Activated naive CD4-positive, alpha-beta T cell treated with anti-CD3 and anti-CD28 coated beads, Interleukin-2, amount 50 U/mL, for 16 hours (primary cell): Measurements from ENCODE around the gene DLGAP1.
"Not testable (repeated sequence)": the region's sequence is repeated elsewhere in the genome, so short reads cannot be mapped to it uniquely, and the experiment has no call there.

Experiments
- DNase-seq: peaks from one replicate; pipeline ENCODE4 v3.0.0-alpha.2; 2020

Gene DLGAP1

DNA sequence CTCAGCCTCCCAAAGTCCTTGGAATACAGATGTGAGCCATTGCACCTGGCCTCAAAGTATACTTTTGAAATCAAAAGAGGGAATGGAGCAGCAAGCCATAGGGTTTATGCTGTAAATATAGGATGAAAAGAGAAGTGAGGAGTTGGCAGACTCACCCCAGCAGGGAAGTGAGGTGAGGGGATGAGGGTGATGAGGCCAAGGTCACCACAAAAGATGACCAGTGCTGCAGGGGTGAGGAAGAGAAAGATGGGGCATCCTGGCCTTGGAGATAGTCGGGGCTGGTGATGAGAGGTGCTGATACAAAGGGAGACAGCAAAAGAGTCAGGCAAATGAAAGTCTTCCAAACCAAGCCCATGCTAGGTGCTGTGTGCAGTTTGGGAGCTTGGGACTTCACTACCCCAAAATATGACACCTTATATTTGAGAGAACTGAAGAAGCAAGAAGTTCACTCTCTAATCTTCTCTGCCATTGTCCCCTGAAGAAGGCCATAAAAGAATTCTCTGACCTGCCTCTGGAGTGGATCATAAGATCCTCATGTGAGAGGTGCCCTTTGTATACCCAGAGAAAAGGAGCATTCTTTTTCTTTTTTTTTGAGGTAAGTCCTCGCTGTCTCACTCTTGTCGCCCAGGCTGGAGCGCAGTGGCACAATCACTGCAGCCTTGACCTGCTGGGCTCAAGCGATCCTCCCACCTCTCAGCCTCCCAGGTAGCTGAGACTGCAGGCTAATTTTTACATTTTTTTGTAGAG is 974.1 kb downstream of the DLGAP1 start:
- DNase-seq: no peak

DNA sequence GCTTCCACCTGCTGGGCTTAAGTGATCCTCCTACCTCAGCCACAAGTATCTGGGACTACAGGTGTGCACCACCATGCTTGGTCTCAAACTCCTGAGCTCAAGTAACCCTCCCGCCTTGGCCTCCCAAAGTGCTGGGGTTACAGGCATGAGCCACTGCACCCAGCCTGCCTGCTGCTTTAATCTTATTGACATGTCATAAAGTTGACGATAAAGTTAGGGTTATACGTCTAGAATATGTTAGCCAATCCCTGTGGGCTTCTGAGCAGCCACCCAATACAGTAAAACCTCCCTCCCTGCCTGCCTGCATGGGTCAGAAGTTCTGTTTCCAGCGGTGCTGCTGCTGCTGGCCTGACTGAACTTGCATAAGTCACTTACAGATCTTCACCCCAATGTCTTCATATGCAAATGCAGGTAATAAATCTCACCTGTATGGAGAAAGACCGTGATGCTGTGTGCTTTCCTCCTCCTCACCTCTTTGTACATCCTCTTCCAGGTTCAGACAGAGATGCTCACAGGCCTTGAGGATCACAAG is 975.1 kb downstream of the DLGAP1 start:
- DNase-seq: no peak

DNA sequence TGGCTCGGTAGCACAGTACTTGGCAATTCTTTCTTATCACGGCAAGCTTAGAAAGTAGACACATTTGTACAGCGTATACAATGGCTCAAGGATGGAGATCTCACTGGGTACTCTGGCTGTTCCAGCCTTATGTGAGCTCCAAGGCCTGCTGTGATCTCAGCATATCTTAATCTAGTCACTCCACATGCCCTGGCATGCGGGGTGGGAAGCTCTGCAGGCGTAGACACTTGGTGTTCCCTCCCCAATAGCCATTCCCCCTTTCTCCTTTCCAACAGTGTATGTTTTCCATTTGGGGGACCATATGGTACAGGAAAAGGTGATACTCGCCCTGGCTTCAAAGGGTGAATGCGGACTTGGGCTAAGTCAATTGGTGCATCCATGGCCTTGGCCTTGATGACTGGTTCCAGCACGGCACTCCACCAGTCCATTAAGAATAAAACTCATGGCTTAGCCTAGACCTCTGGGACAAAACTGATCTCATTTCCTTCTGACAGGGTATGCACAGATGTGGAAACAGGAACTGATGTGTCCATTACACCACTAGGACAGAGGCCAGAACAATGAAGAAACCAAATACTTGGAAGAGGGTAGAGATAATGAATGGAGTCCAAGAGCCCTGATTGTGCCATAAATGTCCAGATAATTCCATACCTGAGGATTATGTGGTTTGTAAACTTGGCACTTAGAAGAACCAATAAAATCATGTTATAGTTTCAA is 976.7 kb downstream of the DLGAP1 start:
- DNase-seq: no peak

DNA sequence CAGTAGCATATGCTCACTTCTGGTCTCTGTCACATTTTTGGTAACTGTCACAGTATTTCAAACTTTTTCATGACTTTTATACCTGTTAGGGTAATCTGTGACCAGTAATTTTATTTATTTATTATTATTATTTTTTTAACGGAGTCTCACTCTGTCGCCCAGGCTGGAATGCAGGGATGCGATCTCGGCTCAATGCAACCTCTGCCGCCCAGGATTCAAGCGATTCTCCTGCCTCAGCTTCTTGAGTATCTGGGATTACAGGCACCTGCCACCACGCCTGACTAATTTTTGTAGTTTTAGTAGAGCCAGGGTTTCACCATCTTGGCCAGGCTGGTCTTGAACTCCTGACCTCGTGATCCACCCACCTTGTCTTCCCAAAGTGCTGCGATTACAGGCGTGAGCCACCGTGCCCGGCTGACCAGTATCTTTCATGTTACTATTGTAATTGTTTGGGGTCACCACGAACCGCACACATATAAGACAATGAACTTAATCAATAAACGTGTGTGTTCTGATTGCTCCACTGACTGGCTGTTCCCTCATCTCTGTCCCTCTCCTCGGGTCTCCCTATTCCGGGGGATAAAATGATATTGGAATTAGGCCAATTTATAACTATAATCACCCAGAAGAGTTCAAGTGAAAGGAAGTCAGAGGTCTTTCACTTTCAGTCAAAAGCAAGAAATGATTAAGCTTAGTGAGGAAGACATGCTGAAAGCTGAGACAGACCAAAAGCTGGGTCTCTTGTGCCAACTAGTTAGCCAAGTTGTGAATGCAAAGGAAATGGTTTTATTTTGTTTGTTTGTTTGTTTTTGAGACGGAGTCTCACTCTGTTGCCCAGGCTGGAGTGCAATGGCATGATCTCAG is 982.2 kb downstream of the DLGAP1 start:
- DNase-seq: no peak

DNA sequence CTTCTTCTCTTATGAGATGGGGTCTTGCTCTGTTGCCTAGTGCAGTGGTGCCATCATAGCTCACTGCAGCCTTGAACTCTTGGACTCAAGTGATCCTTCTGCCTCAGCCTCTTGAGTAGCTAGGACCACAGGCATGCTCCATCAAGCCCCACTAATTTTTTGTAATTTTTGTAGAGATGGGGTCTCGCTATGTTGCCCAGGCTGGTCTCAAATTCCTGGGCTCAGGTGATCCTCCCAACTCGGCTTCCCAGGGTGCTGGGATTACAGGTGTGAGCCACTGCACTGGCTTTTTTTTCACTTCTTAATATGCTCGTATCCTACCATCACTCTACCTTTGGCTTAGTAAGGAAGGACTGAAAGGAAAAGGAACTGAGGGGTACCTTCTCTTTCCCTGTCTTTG is 983.0 kb downstream of the DLGAP1 start:
- not testable (repeated sequence) for DNase-seq

DNA sequence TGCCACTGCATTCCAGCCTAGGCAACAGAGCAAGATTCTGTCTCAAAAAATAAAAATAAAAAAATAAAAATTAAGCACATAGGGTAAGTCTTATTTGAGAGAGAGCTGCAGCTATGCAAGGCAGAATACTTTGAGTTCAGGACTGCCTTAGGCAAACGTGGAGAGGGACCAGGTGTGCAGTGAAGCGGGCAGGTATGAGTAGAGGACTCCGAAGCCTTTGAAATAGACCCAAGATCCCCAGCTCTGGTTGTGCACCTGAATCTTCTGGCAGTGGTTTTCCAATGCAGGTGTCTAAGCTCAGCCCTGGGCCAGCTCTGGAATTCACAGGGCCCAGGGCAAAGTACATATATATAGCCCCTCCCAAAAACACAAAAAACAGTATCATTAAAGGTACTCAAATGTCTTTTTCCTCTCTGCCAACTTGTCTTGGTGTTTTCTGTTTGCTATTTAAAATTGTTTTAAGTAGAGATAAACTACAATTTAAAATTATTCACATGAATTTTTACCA is 983.9 kb downstream of the DLGAP1 start:
- no peak for DNase-seq

DNA sequence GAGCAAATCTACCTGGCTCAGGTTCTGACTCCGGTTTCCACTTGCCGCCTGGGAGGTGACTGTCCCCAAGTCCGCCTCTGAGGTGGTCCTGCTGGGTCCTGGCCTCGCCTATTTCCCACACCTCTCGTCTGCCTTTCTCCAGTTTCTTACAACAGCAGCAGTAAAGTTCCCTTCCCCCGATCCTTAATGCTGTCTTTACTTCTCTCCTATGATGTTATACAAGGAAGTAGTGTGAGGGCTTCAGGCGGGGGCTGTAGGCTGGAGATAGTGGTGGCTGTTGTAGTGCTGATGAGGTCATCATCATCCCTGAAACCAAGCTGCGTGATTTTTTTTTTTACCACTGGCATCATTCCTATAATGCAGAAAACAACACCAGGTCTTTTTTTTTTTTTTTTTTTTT is 986.3 kb downstream of the DLGAP1 start:
- no peak for DNase-seq

DNA sequence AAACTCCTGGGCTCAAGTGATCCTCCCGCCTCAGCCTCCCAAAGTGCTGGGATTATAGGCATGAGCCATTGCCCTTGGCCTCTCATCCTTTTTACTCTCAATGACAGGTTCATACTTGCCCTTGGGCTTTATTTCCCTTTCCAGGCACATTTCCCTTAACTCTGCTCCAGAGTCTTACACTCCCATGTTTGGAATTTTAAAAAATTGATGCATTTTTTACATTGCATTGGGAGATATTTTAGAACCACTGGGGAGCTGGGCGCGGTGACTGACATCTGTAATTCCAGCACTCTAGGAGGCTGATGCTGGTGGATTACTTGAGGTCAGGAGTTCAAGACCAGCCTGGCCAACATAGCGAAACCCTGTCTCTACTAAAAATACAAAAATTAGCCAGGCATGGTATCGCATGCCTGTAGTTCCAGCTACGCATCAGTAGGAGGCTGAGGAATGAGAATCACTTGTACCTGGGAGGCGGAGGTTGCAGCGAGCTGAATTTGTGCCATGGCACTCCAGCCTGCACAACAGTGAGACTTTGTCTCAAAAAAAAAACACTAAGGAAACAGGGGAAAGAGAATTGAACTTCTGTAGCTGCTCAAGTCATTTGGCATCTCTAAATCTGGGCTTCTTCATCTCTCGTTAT is 986.9 kb downstream of the DLGAP1 start:
- no peak for DNase-seq

DNA sequence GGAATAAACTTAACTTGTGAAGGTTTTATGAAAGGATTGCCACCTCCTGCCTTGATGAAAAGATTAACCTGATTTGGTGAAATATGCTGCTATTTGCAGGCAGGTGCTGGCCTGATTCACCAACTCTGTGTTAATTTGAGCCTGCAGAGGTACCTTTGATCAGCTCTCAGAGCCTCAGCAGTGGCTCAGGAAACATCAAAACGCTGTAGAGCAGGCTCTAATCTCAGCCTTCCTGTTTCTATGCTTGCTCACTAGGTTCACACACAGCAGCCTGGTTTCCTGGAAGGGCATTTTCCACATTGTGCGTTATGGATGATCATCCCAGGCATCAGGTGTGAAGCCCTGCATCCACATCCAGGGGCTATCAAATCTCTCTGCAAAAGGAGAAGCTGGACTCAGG is 988.2 kb downstream of the DLGAP1 start:
- no peak for DNase-seq

DNA sequence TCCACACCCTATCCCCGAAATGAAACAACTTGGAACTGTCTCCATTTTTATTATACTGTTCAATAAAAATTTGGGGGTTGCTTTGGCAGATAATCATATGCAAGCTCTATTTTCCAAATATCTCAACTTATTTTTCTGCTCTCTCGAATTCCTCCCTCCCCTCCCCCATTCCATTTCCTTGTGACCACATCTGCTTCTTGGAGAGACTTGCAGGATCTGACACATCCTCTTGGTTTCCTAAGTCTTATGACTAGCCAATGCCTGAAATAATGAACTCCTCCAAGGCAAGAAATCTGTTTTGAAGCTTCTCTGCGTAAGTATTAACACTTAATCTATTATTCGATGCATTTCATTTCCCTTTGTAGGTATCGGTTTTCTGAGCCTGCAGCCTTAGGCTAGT is 989.1 kb downstream of the DLGAP1 start:
- no peak for DNase-seq

DNA sequence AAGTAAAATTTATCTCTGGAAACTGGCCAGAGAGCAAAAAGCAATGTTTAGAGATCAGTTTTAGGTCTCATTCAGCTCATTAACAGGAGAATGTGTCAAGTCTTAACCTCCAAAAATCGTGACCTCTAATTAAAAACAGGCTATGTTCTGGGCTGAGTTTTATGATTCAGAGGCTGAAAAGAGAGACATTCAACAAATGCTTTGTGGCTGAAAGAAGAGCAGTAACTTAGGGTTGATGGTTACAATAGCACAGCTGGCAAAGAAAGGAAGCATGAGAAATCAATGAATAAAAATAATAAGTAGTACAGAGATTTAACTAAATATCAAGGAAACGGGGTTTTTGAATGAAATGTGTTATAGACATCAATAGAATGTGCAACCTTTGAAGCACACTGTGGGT is 992.1 kb downstream of the DLGAP1 start:
- DNase-seq: no peak

DNA sequence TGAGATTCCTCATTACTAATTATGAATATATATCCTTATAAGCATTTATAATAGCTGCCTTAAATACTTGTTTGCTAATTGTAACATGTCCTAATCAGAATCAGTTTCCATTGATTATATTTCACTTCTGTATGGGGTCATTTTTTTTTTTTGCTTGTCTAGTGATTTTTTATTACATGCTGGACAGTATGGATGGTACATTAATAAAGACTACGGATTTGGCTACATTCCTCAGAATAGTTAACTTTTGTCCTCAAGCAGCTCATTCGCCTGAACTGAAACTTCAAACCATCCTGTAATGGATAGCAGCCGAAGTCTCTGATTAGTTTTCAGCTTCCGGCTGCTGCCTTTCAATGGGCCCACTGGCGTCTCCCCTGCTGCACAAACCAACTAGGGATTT is 993.4 kb downstream of the DLGAP1 start:
- no peak for DNase-seq

DNA sequence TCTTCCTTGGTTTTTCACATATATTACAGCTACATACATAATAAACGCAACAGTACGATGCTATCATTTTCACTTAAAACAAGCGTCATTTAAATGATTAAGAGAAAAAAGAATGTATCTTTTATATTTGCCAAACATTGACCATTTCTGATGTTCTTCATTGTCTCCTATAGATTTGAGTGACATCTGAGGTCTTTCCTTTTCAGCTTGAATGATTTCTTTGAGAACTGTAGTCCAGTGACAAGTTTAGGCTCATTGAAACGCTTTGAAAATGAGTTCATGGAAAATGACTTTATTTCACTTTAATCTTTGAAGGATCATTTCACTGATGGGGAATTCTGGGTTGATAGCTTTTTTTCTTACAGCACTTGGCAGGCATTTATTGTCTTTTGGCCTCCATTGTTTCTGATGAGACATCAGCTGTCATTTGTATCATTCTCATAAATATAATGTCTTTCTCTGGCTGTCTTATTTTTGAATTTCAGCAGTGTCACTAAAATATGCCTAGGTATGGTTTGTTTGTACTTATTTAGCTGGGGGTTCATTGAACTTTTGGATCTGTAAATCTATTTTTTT is 994.2 kb downstream of the DLGAP1 start:
- DNase-seq: no peak

DNA sequence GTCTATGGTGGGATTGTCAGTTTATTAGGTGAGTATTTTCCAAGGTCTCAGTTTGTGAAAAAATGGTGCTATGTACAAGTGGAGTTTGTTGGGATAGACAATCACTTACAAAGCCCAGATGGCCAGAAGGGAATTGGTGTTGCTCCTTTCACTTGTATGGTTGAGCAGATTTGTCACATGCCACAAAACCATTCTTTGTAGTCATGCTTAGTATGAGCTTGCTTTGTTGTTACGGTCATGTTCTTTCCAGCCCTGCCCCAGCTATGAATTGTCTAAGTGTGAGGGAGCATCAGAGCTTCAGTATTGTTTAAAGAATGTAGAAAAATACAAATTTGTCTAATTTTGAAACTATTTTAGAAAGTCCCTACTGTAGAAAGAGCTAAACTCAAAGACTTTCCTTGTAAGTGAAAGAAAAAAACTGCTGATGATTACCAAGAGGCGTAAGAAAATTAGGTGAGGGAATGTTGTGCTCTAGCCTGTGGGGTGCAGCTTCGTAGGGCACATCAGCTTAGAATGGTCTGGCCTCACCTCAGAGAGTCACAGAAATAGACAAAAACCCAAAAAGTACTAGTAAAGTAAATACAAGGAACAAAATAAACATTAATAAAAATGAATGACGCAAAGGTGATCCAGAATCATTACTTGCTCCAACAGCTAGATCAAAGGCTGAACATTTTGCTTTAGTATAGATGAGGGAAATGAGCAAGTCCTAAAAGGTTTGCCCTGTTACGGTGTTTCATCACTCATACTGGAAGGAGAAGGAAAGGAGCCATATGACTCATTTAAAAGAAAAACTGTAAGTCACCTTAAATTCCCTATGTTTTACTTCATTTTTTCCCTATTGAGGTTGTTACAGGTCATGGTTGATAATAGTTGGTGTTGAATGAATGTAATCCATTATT is 995.9 kb downstream of the DLGAP1 start:
- DNase-seq: no peak

DNA sequence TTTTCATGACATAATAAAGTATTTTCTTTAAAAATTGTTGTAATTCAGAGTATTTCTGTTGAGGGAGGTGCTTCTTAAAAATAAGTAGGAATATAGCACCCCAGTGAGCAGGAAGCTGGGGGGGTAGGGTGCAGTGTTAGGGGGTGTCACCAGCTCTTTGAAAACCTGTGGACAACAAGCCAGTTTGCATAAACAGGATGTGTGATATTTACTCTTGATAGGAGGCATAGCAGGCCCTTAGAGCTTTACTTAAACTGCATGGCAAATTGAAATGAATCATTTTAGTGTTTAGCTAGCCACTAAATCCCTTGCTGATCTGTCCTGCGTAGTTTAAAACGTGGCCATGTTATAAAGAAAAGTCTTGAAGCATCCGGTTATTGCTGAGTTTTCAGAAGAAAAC is 996.7 kb downstream of the DLGAP1 start:
- no peak for DNase-seq

DNA sequence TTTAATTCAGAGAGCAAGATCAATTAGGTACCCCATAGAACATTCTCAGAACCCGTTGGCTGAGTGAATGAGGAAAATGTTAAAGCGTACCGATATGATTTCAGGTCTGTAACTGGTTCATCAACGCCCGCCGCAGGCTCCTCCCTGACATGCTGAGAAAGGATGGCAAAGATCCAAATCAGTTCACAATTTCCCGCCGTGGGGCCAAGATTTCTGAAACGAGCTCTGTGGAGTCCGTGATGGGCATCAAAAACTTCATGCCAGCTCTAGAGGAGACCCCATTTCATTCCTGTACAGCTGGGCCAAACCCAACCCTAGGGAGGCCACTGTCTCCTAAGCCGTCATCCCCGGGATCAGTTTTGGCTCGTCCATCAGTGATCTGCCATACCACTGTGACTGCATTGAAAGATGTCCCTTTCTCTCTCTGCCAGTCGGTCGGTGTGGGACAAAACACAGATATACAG is 997.8 kb downstream of the DLGAP1 start:
- DNase-seq: no peak

DNA sequence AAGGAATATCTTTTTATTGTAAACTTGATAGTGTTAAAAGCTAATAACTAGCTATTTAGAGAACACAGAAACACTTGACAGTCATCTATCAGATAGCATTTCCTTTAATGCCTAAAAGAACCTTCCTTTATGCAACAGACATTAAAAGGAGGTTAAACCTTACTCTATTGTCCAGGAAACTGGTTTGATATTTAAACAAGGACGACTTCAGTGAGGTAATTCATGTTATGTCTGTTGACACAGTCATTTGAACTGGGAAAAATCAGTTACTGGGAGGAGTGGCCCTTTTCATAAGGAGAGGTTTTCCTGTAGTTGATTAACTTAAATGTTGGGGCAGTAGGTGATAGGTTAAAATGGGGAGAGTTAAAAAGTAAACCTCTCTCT is 998.4 kb downstream of the DLGAP1 start:
- DNase-seq: no peak

DNA sequence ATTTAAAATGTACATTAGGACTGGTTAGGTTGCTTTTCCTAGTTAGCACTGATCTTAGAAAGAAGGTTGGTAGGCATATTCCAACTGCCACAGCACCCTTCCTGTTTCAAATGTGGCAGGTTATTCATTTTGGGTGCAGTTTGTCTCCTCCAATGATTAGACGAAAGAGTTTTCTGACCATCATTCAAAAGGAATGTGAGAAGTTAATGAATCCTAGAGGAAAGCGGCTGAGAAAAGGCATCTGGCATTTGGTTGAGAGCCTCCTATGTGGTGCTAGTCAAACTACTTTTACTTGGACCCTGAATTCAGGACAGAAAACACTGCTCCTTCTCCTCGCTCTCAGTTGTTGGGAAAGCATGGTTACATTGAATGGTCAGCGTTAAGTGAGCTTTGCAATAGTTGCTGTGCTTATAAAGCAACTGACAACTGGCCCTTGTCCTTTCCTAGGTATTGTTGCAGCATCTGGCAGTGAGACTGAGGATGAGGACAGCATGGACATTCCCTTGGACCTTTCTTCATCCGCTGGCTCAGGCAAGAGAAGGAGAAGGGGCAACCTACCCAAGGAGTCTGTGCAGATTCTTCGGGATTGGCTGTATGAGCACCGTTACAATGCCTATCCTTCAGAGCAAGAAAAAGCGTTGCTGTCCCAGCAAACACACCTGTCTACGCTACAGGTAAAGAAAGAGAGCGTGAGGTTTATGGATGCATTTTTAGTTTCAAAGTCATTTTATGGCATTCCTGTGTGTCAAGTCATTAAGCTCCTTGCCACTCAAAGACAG is 999.0 kb downstream of the DLGAP1 start:
- DNase-seq: no peak

DNA sequence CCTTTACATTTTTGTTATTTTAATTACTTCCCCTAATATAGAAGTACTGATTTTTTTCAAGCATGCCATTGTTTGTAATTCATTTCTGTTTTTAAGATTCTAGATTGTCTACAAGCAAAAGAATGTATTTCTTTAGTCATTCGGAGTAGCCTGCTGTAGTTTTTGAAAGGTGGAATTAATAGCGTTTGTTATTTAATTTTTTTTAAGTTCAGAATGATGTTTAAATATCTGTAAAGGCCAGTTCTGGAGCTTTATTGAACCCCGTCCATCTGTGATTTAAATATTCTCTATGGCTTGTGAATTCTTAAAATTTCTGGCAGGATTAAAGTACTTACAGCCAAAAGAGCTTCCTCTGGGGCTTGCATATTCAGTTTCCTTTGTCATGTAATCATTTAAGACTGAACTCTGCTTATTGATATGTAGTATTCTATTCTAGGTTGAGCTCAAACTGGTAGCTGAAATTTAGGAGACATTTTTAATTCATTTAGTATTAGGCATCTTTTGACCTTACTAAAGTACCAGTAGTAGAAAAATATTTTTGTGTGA is 999.9 kb downstream of the DLGAP1 start:
- DNase-seq: no peak
